HG02642 (cell line): ENCODE measurements around the gene CHRM1.
"Not testable (repeated sequence)": the region's sequence is repeated elsewhere in the genome, so short reads cannot be mapped to it uniquely, and the experiment has no call there.

Experiments used
- ATAC-seq: cut with Tn5 transposase; IDR thresholded peaks from one replicate; pipeline ENCODE4 v1.9.1; 2021; ENCODE audit warnings: mild to moderate bottlenecking; ENCODE audit not compliant: unreplicated experiment, poor library complexity

The CHRM1 gene, protein sequence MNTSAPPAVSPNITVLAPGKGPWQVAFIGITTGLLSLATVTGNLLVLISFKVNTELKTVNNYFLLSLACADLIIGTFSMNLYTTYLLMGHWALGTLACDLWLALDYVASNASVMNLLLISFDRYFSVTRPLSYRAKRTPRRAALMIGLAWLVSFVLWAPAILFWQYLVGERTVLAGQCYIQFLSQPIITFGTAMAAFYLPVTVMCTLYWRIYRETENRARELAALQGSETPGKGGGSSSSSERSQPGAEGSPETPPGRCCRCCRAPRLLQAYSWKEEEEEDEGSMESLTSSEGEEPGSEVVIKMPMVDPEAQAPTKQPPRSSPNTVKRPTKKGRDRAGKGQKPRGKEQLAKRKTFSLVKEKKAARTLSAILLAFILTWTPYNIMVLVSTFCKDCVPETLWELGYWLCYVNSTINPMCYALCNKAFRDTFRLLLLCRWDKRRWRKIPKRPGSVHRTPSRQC

DNA sequence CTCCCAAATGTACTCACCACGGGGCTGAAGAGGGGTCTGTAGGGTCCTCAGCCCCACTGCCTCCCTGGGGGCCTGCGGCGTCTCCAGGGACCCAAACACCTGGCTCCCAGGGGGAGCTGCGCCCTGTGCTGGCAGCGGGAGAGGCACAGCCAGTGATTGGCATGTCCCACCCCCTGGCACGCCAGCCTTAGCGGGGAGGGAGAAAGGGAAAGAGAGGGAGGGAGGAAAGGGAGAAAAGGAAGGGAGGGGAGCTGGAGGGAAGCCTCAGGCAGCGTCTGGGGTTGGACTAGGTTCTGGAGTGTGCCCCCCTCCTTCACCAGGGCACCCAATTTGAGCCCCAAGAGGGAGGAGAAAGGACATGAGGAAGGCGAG lies at the start of gene CHRM1:
Gene CHRM1, minus strand, starts transcription at position 163 of the 372 bp plus-strand sequence. CDS start 10,263 bp downstream, outside the sequence.
- no peak for ATAC-seq

DNA sequence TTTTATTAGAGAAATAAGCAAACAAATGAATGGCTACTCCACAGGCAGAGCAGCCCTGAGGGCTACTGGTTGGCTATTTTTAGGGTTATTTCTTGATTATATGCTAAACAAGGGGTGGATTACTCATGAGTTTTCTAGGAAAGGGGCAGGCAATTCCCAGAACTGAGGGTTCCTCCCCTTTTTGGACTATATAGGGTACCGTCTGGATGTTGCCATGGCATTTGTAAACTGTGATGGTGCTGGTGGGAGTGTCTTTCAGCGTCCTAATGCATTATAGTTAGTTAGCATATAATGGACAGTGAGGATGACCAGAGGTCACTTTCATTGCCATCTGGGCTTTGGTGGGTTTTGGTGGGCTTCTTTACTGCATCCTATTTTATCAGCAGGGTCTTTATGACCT lies 44.4 kb upstream of the CHRM1 start:
- ATAC-seq, result no peak

DNA sequence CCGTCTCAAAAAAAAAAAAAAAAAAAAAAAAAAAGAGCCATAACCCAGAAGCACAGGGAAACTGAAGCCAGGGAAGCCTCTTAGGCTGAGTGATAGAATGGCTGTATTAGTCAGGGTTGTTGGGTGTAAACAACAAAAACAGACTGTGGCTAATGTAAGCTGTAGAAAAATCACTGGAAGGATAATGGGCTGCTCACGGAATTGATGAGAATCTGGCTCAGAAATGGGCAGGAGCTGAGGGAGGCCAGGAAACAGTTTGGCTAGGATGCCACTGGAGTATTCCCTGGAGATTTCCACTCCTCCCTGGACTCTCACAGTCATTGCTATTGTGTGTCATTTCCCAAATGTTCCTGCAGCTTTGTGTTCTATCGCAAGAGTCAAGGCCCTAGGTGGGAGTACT lies 41.2 kb upstream of the CHRM1 start:
- ATAC-seq, result no peak

DNA sequence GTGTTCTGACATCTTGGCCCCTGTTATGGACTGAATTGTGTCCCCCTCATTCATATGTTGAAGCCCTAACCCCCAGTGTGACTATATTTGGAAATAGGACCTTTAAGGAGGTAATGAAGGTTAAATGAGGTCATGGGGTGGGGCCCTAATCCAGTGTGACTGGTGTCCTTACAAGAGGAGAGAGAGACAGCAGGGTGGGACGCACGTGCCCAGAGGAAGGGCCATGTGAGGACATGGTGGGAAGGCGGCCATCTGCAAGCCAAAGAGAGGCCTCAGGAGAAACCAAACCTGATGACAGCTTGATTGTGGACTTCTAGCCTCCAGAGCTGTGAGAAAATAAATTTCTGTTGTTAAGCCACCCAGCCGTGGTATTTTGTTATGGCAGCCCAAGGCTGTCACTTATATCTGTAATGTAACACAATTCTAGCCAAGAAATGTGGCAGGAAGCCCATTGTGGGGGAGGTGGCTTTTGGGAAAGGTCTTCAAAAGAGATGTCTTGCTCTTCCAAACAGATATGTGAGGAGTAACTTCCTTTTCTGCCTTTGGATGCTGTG lies 39.9 kb upstream of the CHRM1 start:
- no peak for ATAC-seq

DNA sequence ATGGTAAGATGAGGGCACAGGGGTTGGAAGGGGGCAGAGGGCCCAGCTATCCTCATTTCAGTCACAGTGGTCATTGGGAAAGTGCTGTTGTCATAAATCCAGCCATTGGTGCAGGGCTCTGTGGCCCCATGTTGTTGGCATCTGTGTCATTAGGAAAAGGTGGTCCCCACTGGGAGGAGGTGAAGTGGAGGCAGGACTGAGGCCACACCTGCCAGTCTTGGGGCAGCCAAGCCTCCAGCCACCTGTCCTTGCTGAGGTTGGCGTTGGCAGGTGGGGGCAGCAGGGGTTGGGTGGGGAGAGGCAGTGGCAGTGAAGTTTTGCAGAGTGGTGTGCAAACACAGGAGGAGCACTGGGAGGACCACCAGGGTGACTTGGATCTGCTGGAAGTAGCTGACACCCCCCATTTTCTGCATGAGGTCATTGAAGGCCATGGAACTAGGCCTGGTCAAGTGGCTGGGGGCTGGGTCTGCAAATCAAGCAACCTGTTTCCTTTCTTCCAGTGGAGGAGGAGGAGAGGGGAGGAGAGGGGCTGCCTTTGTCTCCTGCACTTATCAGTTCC lies 38.3 kb upstream of the CHRM1 start:
- ATAC-seq, result no peak

DNA sequence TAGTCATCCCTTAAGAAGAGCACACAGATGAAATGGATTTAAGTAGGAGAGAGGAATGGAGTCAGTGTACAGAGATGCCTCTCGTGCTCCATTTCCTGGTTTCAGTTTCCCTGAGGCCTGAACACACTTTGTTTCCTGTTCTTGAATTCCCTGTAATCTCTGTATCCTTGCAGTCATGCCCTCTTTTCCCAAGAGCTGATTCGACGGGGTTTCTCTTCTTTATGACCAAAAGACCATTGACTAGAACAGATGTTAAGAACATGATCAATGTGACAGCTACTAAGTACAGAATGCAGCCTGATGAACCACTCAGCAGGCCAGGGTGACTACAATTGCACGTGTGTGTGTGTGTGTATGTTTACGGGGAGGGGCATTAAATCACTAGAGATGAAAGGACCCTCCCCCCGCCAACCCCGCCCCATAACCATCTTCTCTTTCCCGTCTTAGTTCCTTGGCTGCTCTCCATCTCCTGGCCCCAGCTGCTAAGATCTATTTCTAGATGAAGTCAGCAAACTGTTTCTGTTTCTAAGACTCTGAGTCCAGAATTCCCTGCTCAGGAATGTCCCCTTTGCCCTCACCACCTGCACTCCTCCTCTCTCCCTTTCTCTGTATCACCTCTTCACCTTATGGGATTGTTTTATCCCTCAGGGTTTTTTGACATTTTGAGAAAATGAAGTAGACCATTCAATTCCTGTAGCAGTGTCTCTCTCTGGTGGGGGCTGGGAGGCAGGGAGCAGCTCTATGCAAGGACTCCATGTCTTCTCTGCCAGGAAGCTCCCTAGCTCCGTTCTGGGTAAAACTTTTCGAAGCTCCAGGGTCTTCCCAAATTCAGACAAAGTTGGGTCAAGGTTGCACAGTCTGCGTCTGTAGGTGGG lies 37.6 kb upstream of the CHRM1 start:
- ATAC-seq, result no peak

DNA sequence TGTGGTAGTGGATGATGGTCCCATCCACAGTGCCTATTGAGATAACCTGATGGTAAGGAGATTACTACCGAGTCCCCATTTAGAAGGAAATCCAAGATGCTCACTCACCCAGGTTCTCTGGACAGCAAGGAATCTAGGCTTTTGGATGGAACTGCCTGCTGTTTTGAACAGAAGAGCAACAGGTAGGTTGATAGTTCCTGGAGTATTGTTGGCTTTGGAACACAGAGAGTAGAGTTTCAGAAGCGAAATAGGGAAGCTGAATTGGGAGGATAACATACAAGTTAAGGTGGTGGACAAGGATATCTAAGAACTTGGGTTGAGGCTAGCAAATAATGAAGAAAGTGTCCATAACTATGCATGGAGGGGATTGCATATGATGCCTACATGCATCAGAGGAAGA lies 36.0 kb upstream of the CHRM1 start:
- ATAC-seq, result no peak

DNA sequence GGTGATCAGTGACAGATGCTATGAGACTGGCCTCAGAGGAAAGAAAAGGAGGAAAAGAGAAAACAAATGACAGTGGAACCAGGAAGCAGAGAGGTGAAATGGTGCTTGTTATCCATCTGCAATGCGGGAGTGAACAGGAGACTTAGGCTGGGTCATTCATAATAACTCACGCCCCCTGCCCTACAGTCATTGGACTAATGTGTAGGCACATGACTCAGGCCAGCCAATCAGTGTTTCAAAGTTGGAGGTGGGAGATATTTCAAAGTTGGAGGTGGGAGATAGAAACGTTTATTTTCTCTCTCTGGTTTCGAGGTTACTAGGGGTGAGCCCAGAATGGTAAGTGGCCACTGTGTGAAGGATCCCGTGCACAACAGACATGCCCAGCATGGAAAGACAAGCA lies 33.3 kb upstream of the CHRM1 start:
- ATAC-seq, result no peak

DNA sequence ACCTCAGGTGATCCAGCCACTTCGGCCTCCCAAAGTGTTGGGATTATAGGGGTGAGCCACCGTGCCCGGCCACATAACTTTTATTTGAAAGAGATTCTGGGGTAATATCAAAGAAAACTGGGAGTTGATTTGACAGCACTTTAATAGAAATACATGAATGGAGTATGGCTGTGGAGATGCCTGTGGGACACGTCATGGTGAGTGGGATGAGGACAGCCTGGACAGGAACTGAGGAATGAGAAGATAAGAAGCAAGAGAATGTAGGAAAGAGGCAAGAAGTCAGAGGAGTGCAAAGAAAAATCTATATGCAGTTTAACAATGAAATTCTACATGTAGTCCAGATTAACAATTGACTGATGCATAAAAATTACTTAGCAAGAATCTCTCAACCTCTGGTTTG lies 32.6 kb upstream of the CHRM1 start:
- no peak for ATAC-seq

DNA sequence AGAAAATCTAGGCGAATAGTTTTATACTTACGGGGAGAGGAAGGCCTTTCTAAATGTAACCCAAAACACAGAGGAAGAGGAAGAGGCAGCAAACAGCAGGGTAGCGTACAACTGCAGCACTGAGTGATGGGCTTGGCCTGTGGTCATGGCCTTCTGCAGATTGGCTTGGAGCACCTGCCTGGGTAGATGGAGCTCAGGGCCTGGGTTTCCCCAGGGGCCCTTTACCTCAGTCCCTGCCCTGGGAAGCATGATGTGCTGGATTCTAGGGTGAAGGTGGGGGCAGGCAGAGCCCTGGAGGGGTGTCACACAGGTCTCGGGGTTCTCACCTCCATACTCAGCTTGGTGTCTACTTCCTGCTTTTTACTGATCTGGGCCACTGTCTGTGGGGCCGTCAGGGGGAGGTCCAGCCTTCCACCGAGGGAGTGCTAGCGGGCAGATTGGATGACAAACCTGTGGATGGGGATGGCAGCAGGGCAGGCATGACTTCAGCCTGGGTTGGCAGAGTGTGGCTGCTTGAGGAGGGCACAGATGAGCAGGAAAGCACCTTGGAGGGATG lies 27.7 kb upstream of the CHRM1 start:
- no peak for ATAC-seq

DNA sequence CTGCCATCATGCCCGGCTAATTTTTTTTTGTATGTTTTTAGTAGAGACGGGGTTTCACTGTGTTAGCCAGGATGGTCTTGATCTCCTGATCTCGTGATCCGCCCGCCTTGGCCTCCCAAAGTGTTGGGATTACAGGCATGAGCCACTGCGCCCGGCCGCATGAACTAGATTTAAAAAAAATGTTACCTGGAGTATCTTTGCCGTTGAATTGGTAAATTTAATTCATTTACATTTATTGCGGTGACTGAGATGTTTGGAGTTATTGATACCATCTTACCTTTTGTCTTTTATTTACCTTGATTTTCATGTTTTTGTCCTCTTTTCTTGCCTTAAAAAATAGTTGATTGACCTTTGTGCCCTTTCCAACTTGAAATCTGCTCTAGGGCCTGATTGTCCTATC lies 24.4 kb upstream of the CHRM1 start:
- ATAC-seq, result not testable (repeated sequence)

DNA sequence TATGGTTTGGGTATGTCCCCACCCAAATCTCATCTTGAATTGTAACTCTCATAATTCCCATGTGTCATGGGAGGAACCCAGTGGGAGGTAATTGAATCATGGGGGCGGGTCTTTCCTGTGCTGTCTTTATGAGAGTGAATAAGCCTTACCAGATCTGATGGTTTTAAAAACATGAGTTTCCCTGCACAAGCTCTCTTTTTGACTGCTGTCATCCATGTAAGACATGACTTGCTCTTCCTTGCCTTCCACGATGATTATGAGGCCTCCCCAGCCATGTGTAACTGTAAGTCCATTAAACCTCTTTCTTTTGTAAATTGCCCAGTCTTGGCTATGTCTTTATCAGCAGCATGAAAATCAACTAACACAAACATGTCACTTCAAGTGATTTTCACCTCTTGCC lies 16.4 kb upstream of the CHRM1 start:
- not testable (repeated sequence) for ATAC-seq

DNA sequence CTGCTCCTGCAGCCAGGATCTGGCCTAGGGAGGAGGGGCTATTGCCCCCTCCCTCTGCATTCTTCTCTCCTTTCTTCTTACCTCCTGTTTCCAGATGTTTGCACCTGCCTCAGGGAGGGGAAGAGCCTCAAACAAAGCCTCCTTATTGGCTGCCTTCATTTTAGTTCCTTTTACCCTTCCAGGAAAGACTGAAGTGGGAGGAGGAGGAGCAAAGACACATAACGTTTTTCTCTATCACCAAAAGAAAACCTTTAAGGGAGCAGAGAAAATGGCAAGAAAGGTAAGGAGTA lies 13.3 kb upstream of the CHRM1 start:
- no peak for ATAC-seq

DNA sequence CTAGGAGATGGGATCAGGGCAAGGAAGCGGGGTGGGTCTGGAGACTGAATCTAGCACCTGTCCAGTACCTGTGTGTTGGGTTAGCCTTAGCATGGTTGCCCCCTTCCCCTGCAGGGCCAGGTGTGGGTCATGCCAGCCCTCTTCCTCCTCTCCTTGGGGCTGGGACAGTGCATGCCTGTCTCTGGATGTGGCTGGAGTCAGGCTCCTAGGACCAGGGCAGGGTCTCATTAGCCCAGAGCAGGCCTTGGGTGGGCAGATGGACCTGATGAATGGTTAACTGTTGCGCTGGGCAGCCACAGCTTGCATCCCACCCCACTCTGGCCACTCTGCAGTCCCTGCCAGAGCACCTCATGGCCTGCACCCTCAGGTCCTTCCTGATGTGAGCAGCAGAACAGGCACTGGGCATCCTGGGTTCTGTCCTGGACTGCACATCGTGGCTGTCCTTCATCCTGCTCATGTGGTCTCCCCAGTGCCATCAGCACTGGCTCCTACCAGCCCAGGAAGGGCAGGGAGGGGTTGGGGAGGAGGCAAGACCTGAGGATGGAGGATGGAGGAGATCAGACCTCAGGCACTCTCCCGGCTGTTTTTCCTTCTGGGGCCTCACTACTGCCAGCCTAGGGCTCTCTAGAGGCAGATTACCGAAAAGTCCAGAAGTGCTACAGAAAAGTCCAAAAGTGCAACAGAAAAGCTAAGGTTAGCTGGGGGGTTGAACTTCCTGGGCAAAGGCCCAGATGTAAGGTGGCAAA lies 12.8 kb upstream of the CHRM1 start:
- no peak for ATAC-seq

DNA sequence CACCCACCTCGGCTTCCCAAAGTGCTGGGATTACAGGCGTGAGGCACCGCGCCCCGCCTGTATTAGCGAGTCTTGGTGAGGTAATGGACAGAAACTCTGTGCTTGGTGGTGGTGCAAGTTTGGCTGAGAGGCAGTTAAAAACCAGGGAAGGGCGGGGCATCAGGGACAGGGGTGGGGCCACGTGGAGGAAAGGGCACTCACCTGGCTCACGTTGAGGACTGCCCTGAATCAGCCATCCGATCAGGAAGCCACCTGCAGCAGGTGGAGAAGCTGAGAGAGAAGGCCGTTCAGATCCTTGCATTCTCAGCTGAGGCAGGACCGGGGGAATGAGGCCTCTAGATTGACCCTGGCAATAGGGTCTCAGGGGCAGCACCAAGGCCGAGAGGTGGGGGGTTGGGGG lies 12.1 kb upstream of the CHRM1 start:
- ATAC-seq, result no peak

DNA sequence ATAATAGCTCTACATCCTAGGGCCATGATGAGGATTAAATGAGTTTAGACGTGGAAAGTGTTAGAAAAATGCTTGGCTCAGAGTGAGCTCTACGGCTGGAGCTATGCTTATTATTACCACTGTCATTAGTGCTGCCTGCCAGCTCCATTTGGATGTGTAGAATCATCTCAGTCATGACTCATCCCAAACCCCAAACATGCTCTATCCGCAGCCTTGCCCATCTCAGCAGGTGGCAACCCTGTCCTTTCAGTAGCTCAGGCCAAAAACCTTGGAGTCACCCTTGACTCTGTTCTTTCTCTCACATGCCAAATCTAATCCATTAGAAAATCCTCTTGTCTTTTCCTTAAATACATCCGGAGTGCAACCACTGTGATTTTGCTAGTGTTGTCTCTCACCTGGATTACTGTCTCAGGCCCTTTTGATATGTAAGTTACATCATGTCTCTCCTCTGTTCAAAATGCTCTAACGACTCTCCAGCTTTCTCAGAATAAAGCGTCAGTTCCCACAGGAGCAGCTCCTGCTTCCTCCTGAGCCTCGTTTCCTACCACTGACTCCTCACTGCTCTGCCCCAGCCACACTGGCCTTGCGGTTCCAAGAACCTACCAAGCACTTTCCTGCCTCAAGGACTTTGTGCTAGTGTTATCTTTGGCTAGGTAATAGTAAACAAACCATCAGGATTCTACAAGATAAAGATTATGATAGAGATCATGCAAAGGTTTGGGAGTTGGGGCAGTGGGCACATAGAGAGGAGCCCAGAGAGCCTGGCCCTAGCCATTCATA lies 10.5 kb upstream of the CHRM1 start:
- no peak for ATAC-seq

DNA sequence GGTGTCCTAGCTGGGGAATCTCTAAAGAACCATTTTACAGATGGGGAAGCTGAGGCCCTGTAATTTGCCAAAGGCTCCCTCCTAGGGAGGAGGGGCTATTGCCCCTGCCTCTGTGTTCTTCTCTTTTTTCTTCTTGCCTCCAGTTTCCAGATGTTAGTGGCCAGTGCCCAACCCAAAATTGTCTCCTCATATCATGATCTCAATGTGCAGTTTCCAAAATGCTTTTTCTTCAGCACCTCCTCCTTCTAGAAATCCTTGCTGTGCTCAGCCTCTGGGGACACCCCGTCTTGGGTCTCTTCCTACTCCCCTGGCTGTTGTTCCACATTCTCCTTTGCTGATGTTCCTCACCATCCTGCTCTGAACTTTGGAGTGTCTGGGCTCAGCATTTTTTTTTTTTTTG lies 9.5 kb upstream of the CHRM1 start:
- ATAC-seq, result no peak

DNA sequence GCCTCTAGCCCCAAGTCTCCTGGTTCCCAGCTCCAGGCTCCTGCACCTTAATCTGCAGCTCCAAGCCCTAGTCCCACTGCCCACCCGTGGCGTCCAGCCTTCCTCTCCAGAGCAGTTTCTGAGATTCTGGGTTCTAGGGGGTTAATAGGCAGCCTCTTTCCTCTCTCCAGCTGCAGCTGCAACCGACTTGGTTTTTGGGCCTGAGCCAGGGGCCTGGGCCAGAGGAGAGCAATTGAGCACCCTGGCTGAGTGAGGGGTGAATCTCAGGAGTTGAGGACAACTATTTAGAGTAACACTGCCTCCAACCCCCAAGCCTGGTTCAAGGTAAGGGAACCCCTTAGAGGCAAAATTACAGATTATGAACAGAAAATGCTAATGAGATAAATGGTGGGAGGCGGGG lies 9.0 kb upstream of the CHRM1 start:
- ATAC-seq, result no peak

DNA sequence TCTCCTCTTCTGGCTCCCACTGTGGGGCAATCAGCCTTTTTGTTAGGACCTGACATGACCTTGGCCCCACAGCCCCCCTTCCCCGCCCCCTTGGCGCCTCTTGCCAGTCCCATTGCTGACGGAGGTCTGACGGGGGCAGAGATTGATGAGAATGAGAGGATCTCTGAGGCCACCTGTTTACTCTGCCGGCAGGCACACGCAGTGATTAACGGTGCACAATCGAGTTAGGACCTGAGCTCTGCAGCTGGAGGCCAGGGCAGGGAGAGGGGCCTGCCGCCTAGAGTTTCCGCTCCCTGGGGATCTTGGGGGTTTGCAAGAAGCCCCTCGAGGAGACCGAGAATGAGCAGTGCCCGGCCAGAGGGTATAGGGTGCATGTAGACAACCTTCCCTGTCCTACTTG lies 6.8 kb upstream of the CHRM1 start:
- ATAC-seq, result no peak
